ENCODE results near the gene BPIFB4. TPM values are rescaled to one million over a fixed set of nuclear protein-coding genes. Genes with fewer than 3 reads are reported as not detected.

BPIFB4 gene
- total and polyA plus RNA-seq, 2 of the 4 experiments (the other 2 are of a cell fraction) = not detected

- no peak for TF ChIP-seq RCOR1 (IDR thresholded peaks at IDR 0.05; ENCODE audit: insufficient replicate concordance, low read length)
- no peak for TF ChIP-seq CEBPB (IDR thresholded peaks at IDR 0.05; ENCODE audit: low read depth, low read length)
- no peak for TF ChIP-seq CHD1 (IDR thresholded peaks at IDR 0.05; ENCODE audit: low read depth, low read length)
- no peak for TF ChIP-seq FOS (IDR thresholded peaks at IDR 0.05; ENCODE audit: low read depth, low read length)
- TF ChIP-seq USF2 (IDR thresholded peaks at IDR 0.05; ENCODE audit: low read depth, low read length) = no peak
- no peak for TF ChIP-seq MAFK (IDR thresholded peaks at IDR 0.05; ENCODE audit: low read depth, low read length)
- no peak for TF ChIP-seq ELK1 (IDR thresholded peaks at IDR 0.05; ENCODE audit: borderline replicate concordance, low read depth, low read length)
- TF ChIP-seq RFX5 (IDR thresholded peaks at IDR 0.05; ENCODE audit: low read depth, low read length) = no peak
- no peak for TF ChIP-seq SMC3 (IDR thresholded peaks at IDR 0.05; ENCODE audit: low read depth, low read length)
- no peak for TF ChIP-seq NFE2L2 (IDR thresholded peaks at IDR 0.05; ENCODE audit: low read depth, low read length)
- TF ChIP-seq MAZ (IDR thresholded peaks at IDR 0.05; ENCODE audit: borderline replicate concordance, low read depth, low read length) = no peak
- no peak for TF ChIP-seq CTCF (conservative IDR thresholded peaks at IDR 0.05; ENCODE audit: low read depth, low read length)
- no peak for TF ChIP-seq BHLHE40 (IDR thresholded peaks at IDR 0.05; ENCODE audit: low read depth, low read length)
- TF ChIP-seq POLR2A (IDR thresholded peaks at IDR 0.05; ENCODE audit: low read depth, low read length) = no peak
- TF ChIP-seq MXI1 (IDR thresholded peaks at IDR 0.05; ENCODE audit: borderline replicate concordance, low read depth, low read length) = no peak
- no peak for TF ChIP-seq RAD21 (IDR thresholded peaks at IDR 0.05; ENCODE audit: low read length)
- H4K5ac ChIP-seq (ENCODE audit: low read depth, low read length) = no peak overlapping the region
- H2AFZ ChIP-seq (replicated peaks; ENCODE audit: low read length, poor library complexity) = no peak overlapping the region
- H2BK15ac ChIP-seq (ENCODE audit: low read depth, low read length) = no peak overlapping the region
- H2BK5ac ChIP-seq (ENCODE audit: low read depth, low read length, poor library complexity, severe bottlenecking) = no peak overlapping the region
- H3K36me3 ChIP-seq (ENCODE audit: control insufficient read depth, insufficient read depth, low read length) = no peaks in the 10 kb centered on the region
- no peak overlapping the region for H2BK20ac ChIP-seq (ENCODE audit: low read depth, low read length)
- WGBS, 2 experiments (ENCODE audit: extremely low coverage in 2 of 2, insufficient read length in 1 of 2) = no CpG with 5 or more reads among the region's 3 CpGs
- H3K9ac ChIP-seq (ENCODE audit: low read depth, low read length) = no peak overlapping the region
- H3K23ac ChIP-seq (ENCODE audit: low read depth, low read length) = no peak overlapping the region
- no peak for ATAC-seq (ENCODE audit: low read depth)
- H3K4ac ChIP-seq (ENCODE audit: low read depth, low read length) = no peak overlapping the region
- no peak overlapping the region for H4K91ac ChIP-seq (ENCODE audit: insufficient read depth, low read depth, low read length)
- POLR2A ChIA-PET (ENCODE audit: unreplicated experiment) = no interaction called here
- no peak for DNase-seq
- no peak overlapping the region for H3K4me2 ChIP-seq (ENCODE audit: low read depth, low read length)
- CTCF ChIA-PET = no interaction called here
- no peak overlapping the region for H3K4me3 ChIP-seq (ENCODE audit: insufficient read depth, low read depth, low read length)
- no peaks in the 10 kb centered on the region for H3K4me1 ChIP-seq (ENCODE audit: control insufficient read depth, insufficient read depth, low read length)
- no peaks in the 10 kb centered on the region for H3K9me3 ChIP-seq (ENCODE audit: control insufficient read depth, insufficient read depth, low read length)
- no peaks in the 10 kb centered on the region for H3K79me1 ChIP-seq (ENCODE audit: low read depth in 1 of 2, low read length in 2 of 2)
- no peak overlapping the region for H3K18ac ChIP-seq (ENCODE audit: low read depth, low read length)
- BruUV-seq (replicated peaks) = no TSS peak
- no peak overlapping the region for H3K27ac ChIP-seq (ENCODE audit: insufficient read depth, low read length)
- H2BK120ac ChIP-seq (ENCODE audit: low read depth, low read length) = no peak overlapping the region
- H4K8ac ChIP-seq (ENCODE audit: low read depth in 2 of 2, low read length in 2 of 2) = no peak overlapping the region
- H4K20me1 ChIP-seq (ENCODE audit: insufficient read depth, low read length) = no peaks in the 10 kb centered on the region
- H3K56ac ChIP-seq (ENCODE audit: extremely low read depth, insufficient read depth, low read length) = no peak overlapping the region
- H2AK9ac ChIP-seq (replicated peaks; ENCODE audit: low read depth, low read length, poor library complexity) = no peak overlapping the region
- peaks cover 12% of the 10 kb centered on the region for H3K27me3 ChIP-seq (ENCODE audit: control insufficient read depth, insufficient read depth, low read length)
- dilution Hi-C loops (cut with HindIII; ENCODE audit: low sequenced_read_pairs, unreplicated experiment) = no loop called here
- no peak overlapping the region for H2AK5ac ChIP-seq (ENCODE audit: low read depth, low read length)
- intact Hi-C loops (cut with micrococcal nuclease) = no loop called here
- no peak overlapping the region for H3K14ac ChIP-seq (replicated peaks; ENCODE audit: low read depth, low read length)
- H3K9me1 ChIP-seq (ENCODE audit: insufficient read depth, low read length) = no peaks in the 10 kb centered on the region
- in situ Hi-C loops (cut with MboI; ENCODE audit: low sequenced_read_pairs) = no loop called here
Measured at GRCh38 chr20:33067806-33068205, 11.6 kb upstream of the BPIFB4 start.

Measured in IMR-90 (cell line).